ENCODE data around the gene GPR15.

GRCh38 chr3:98536456-98537017 lies 4.8 kb downstream of the GPR15 start:
- no peak for TF ChIP-seq EZH2phosphoT487 (IDR thresholded peaks at IDR 0.05; ENCODE audit: low read length)
- no peak for TF ChIP-seq CTCF (IDR thresholded peaks at IDR 0.05; ENCODE audit: low read length)
- no peak for TF ChIP-seq EZH2 (optimal IDR thresholded peaks at IDR 0.05; ENCODE audit: low read depth, low read length)

Measured in MM.1S (cell line).